Femur (tissue), 1 donor: ENCODE data around the gene XPC.
A peak's percentile ranks its signal among the peaks of the same experiment; 100 is the strongest.

Experiments used
- DNase-seq: peaks from one replicate; pipeline ENCODE4 v3.0.0-alpha.2; 2017

The XPC gene

DNA sequence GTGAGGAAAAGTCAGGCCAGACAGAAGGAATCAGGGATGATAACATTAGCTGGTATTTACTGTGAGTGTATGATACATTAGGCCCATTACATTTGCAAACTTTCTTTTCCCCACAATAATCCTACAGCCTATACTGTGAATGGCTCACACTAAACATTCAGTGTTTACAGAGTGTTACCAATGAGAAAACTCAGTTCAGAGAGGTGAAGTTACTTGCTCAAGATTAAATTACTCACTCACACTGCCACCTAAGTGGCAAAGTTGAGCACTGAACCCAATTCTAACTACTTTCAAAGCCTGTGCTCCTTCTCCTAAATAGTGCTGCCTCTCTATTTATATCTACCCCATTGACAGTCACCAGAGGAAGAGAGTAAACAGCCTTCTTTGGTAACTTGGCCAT, 8.5 kb downstream of the XPC start:
- DNase-seq: no peak

- DNase-seq: no peak
Observed at GRCh38 chr3:14169435-14169834, 9.0 kb downstream of the XPC start.

DNA sequence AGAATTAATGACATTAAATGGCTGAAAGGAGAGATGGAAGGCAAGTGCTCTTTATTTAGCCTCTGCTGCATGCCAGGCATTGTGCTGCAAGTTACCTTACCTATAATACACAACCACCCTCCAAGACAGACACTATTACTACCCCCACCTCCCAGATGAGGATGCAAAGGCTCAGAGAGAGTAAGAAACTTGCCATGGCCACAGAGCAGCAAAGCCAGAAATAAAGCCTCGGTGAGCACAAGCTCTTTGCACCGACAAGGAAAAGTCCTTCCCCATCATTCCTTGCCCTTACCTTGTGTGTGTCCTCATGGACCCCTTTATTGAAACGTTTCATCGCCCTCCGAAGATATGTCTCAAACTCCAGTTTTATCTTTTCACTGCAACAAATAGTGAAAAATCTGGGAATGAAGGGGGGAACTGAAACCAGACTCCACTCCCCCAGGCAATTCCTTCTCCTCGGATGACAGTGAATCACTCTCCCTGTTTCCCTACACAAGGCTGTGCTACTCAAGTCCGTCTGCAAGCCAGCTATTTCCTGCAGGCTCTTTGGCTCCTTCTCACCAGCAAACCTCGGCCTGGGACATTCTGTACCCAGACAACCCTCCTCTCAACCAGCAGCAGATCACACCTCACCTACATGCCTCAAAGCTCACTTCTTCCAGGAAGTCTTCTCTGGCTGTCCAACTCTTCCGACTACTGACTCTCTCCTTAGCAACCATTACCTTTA, 11.4 kb downstream of the XPC start:
- DNase-seq: no peak

GRCh38 chr3:14162178-14162577, 16.2 kb downstream of the XPC start:
- DNase-seq: no peak

DNA sequence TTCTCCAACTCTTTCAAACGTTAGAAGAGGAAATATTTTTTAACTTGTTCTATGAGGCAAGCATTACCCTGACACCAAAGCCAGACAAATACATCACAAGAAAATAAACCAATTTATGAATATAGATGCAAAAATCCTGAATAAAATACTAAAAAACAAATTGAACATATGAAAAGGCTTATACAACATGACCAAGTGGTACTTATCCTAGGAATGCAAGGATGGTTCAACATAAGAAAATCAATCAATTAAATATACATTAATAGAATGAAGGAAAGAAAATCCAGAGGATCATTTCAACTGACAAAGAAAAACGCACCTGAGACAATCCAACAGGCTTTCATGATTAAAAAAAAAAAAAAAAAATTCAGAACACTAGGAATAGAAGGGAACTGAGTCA, 17.1 kb downstream of the XPC start:
- DNase-seq: no peak

DNA sequence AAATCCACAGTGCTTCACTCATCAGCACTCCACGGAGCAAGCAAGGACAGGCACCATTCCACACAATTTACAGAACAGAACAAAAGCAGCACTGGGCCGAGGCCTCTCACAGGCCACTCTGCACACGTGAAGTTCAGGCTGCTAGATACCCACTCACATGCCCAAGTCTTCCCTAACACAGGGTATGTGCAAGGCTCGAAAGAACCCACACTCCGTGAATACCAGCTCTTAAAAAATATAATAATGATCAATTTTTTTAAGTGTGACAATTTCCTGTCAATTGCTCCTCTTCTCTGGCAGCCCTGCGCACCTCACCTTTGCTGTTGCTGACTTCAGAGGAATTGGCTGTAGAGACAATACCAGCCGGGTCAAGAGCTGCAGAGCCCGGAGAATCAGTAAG, 19.0 kb downstream of the XPC start:
- DNase-seq: no peak

DNA sequence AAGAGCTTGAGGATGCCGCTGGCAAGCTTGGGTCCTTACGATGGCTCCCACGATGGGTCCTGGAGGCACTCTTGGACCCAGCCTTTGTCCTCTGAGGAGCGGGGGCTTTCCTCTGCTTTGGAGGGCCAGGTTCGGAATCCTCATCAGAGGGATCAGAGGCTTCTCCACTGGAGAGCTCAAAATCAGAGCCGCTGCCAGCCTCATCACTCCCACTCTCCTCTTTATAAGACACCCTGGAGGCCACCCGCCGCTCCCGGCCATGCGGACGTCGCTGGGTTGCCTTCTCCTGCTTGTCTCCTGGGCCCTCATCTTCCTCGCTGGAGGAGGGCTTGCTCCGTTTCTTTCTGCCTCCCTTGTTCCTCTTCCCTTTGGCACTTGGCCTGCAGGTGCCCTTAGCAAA, 20.0 kb downstream of the XPC start:
- peak; percentile 3 for DNase-seq

- peak; percentile 4 for DNase-seq
Observed at GRCh38 chr3:14157951-14158350, 20.4 kb downstream of the XPC start.

DNA sequence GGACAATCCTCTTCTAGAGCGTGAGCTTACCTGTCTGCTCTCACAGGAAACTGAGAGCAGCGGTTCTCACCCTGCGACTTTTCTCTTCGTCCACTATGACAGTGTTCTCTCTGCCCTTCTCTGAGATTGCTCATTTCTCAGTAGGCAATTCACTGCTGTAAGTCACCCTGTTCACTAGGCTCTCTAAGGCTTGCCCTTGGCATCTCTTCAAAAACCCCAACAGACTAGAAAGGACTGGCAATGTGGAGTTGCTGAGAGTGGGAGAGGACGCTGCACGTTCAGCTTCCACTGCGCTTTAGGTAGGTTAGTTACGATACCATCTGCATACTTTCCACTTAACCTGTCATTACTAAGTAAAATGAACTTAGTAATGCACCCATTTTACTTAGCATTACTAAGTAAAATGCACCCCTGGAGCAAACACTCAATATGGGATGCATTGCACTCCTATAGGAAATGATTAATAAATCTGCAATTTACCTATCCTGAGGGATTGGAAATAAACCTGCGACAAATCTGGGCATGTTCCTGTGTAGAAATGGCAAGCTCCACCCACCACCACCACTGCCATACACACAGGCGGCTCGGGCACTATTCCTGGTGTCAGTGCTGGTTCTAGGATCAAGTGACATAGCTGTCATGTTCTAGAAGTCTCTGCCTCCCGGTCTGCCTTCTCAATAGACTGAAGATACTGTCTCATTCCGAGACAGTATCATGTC, 21.4 kb downstream of the XPC start:
- DNase-seq: peak; percentile 5

DNA sequence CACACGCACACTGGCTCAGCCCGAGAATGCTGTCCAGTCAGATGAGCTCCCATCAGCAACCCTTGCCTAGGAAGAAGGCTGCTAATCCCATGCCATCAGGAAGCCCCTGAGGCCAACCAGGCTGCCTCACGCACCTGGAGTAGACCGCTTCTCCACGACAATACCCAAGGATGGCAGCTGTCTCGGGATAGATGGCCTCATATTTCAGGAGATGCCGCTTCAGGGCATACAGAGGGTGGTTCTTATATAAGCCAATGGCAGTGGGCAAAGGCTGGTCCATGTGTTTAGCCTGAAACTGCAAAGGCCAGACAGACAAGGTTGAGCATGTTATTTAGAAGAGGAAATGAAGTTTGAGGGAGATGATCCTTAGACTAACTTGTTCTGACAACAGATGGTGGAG, 22.2 kb downstream of the XPC start:
- peak; percentile 8 for DNase-seq

- DNase-seq: peak; percentile 13
Observed at GRCh38 chr3:14154895-14155440, 23.4 kb downstream of the XPC start.

- peak; percentile 9 for DNase-seq
Observed at GRCh38 chr3:14154276-14154675, 24.1 kb downstream of the XPC start.

DNA sequence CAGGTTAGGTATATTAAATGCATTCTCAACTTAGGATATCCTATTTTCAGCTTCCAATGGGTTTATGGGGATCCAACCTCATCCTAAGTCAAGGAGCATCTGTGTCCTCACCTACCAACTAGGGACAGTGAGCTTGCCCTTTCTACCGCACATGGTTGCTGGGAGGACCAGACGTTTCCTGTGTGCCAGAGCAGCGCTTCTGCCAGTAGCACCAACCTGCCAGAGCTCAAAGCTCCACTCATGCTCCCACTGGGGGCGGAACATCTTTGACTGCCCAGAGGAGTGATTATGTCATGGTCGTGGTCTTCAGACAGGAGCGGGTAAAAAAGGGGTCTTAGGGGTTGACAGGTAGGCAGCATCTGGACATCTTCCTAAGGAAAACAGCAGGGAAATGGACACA, 24.7 kb downstream of the XPC start:
- peak; percentile 10 for DNase-seq

DNA sequence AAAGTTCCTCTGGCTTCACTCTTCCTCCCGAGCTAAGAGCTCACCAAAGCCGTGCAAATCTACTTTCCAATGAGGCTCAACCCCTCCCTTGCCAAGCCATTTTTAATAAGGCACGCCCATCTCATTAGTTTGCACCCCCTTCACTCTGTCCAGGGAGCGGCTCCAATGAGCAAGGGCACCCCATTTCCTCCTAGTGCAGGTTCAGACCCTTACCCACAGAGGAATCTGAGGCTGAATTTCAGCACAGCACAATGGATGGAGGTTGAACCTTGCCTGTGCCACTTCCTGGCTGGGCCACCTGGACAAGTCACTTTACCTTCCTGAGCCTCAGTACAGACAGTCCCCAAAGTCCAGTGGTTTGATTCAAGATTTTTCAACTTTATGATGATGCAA, 25.4 kb downstream of the XPC start:
- DNase-seq: no peak

- peak; percentile 16 for DNase-seq
Observed at GRCh38 chr3:14152233-14152962, 26.0 kb downstream of the XPC start.

- DNase-seq: peak; percentile 7
Observed at GRCh38 chr3:14151471-14152083, 26.8 kb downstream of the XPC start.

DNA sequence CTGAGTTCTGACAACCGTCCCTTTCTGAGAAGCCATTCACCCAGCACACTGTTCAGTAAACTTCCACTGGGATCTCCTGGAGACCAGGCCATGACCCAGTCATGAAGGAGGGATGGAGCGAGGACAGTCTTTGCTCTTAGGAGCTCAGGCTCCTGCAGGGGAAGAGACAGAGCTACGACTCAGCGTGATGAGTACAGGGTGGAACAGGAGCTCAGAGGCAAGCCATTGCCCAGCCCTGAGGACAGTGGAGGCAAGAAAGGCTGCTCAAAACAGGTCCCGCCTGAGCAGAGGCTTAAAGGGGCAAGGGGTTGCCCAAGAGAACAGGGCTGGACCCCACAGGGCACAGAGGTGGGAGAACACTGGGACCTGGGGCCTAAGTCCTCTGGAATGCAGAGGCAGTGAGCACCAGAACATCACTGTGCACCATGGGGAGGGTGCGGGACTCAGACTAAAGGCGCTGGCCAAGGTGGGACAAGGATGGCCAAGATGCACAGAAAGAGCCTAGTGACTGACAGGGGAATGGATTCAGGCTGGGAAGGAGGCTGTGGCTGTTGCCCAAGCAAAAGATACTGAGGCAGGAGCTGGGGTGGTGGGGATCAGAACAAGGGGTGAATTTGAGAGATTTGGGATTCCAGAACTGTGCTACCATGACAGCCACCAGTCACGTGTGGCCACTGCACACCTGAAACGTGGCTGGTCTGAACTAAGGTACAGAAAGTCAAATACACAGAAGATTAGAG, 27.7 kb downstream of the XPC start:
- DNase-seq: peak; percentile 8

DNA sequence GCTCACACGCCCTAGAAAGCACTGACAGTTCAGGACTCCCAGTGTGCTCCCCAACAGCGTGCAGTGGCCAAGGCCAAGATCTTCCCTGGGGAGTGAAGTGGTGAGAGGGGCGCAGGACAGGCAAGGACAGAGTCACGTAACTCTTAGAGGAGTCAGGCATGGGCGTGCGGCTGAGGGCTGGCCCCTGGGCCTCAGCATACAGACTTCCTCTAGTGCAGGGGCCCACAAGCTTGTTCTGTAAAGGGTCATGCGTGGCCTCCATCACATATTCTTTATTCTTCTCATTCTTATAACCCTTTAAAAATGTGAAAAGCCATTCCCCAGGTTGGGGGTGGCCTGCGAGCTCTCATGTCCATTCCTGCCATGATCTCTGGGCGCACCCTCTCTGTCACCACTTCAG, 28.3 kb downstream of the XPC start:
- peak; percentile 17 for DNase-seq

DNA sequence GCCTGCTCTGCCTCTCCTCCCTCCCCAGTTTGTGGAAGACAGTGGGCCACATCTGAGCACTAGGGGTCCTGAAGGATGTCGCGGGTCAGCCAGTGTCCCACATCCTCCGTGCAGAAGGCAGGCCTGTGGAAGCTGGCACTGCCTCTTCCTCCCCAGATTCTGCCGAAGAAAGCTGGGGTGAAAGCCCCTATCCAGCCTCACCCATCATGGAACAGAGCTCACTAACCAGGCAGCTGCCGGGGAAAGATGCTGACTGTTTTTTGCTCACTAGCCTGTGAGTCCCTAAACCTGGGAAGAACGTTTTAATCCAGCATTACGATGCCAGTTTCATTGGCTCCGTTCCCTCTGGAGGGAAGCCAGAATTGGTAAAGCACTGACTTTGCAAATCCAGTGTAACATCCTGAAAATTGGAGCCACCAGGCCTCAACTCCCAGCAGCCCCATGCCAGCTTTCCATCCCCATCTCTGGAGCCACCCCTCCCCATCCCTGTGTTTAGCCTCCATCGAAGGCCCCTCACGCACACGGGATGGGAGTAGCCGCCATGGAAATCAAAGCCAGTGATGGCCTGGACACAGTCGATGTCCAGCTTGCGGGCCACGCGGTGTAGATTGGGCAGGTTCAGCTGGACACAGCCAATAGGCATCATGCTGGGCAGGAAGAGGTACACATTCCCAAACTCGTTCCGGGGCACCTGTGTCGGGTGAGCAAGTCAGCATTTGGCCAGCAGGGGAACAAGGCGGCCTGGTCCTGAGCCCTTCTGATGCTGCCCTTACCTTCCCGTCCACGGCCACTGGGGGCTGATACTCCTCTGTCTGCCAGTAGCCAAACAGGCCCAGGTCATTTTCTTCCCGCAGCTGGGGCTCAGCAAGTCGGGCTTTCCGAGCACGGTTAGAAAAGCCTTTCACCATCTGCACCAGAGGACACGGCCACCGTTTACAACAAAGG, 30.1 kb downstream of the XPC start:
- DNase-seq: peak; percentile 29

GRCh38 chr3:14147617-14148016, 30.8 kb downstream of the XPC start:
- peak; percentile 11 for DNase-seq

GRCh38 chr3:14147066-14147435, 31.4 kb downstream of the XPC start:
- peak; percentile 11 for DNase-seq
